Measurements from ENCODE around the gene PBLD. TPM values are rescaled to one million over a fixed set of nuclear protein-coding genes. Genes with fewer than 3 reads are reported as not detected.
"Not testable (repeated sequence)": the region's sequence is repeated elsewhere in the genome, so short reads cannot be mapped to it uniquely, and the experiment has no call there.

PBLD gene
- total RNA-seq, 4 donors from 2014 or later: 2.0 to 3.6 (median 2.8) TPM

GRCh38 chr10:68284062-68285001 lies 48.4 kb downstream of the PBLD start:
- TF ChIP-seq POLR2A (IDR thresholded peaks at IDR 0.05) (no peak), CTCF (IDR thresholded peaks at IDR 0.05) (no peak)
- intact Hi-C loops (cut with DNase I; ENCODE audit: low total_unique reads): no loop called here
- H3K4me3 ChIP-seq (ENCODE audit: low read depth, poor library complexity, severe bottlenecking): no peak overlapping the region
- WGBS, 2 donors: 82 to 84% methylated on average over 9 of the region's 9 CpGs
- DNase-seq (ENCODE audit: low spot score in 2 of 2): peak in 1 of 2 donors; percentile 7

DNA sequence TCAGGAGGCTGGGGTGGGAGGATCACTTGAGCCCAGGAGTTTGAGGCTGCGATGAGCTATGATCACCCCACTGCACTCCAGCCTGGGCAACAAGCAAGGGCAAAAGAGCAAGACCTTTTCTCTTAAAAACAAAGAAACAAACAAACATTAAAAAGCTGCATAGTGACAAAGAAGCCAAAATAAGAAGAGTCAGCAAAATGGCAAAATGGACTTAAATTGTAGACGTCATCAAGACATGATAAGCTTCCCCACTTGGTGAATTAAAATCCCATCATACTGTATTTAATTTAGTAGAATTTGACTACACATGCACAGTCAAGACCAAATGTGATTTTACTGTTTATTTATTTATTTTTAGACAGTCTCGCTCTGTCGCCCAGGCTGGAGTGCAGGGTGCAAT lies 52.0 kb downstream of the PBLD start:
- DNase-seq (ENCODE audit: low spot score in 2 of 2): no peak
- H3K4me3 ChIP-seq (ENCODE audit: low read depth, poor library complexity, severe bottlenecking): no peak overlapping the region
- WGBS, 2 donors: 94 to 98% methylated on average over 4 of the region's 4 CpGs
- TF ChIP-seq CTCF (IDR thresholded peaks at IDR 0.05): no peak
- TF ChIP-seq POLR2A (IDR thresholded peaks at IDR 0.05): no peak
- intact Hi-C loops (cut with DNase I; ENCODE audit: low total_unique reads): no loop called here

GRCh38 chr10:68278906-68279753 lies 53.6 kb downstream of the PBLD start:
- intact Hi-C loops (cut with DNase I; ENCODE audit: low total_unique reads); DNase-seq (ENCODE audit: low spot score in 2 of 2); H3K4me3 ChIP-seq (ENCODE audit: low read depth, poor library complexity, severe bottlenecking): not testable (repeated sequence)
- 94 to 95% methylated on average over 43 to 57 of the region's 70 CpGs for WGBS, 2 donors

DNA sequence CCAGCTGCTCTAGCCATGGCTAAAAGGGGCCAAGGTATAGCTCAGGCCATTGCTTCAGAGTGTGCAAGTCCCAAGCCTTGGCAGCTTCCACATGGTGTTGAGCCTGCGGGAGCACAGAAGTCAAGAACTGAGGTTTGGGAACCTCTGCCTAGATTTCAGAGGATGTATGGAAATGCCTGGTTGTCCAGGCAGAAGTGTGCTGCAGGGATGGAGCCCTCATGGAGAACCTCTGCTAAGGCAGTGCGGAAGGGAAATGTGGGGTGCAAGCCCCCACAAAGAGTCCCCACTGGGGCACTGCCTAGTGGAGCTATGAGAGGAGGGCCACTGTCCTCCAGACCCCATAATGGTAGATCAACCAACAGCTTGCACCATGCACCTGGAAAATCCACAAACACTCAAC lies 54.9 kb downstream of the PBLD start:
- DNase-seq (ENCODE audit: low spot score in 2 of 2); intact Hi-C loops (cut with DNase I; ENCODE audit: low total_unique reads); H3K4me3 ChIP-seq (ENCODE audit: low read depth, poor library complexity, severe bottlenecking): not testable (repeated sequence)
- 100% methylated on average over 2 of the region's 2 CpGs for WGBS, 2 donors

- intact Hi-C loops (cut with DNase I; ENCODE audit: low total_unique reads): no loop called here
- H3K4me3 ChIP-seq (ENCODE audit: low read depth, poor library complexity, severe bottlenecking): no peak overlapping the region
- DNase-seq (ENCODE audit: low spot score in 2 of 2): no peak
- TF ChIP-seq POLR2A (IDR thresholded peaks at IDR 0.05): no peak
- TF ChIP-seq CTCF (IDR thresholded peaks at IDR 0.05): no peak
These were observed 56.5 kb downstream of the PBLD start for GRCh38 chr10:68276224-68276623.

DNA sequence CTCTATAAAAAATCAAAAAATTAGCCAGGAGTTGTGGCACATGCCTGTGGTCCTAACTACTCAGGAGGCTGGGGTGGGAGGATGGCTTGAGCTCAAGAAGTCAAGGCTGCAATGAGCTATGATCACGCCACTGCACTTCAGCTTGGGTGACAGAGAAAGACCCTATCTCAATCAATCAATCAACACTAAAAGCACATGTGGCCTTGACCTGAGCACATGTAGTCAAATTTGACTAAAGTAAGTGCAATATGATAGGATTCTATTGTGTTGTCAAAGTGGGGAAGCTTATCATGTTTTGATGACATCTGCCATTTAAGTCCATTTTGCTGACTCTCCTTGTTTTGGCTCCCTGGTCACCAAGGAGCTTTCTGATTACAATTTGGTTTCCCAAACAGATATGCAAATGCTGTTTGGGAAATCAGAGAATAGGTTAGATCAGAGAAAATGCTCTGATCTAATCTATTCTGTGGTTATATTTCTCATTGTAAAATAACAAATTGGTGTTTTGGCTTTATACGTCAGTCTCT lies 57.1 kb downstream of the PBLD start:
- no peak overlapping the region for H3K4me3 ChIP-seq (ENCODE audit: low read depth, poor library complexity, severe bottlenecking)
- WGBS, 2 donors: 98 to 99% methylated on average over 2 of the region's 2 CpGs
- intact Hi-C loops (cut with DNase I; ENCODE audit: low total_unique reads): no loop called here
- no peak for DNase-seq (ENCODE audit: low spot score in 2 of 2)
- TF ChIP-seq CTCF (IDR thresholded peaks at IDR 0.05) (no peak), POLR2A (IDR thresholded peaks at IDR 0.05) (no peak)
